ENCODE measurements around the gene SEMA3D.

SEMA3D gene

GRCh38 chr7:85222522-85222921, 35.7 kb upstream of the SEMA3D start:
- no peak overlapping the region for H3K27ac ChIP-seq
- no peak for TF ChIP-seq CTCF (conservative IDR thresholded peaks at IDR 0.05)

- TF ChIP-seq CTCF (conservative IDR thresholded peaks at IDR 0.05) = no peak
- no peak overlapping the region for H3K27ac ChIP-seq
Observed at GRCh38 chr7:85221796-85222195, 34.9 kb upstream of the SEMA3D start.

DNA sequence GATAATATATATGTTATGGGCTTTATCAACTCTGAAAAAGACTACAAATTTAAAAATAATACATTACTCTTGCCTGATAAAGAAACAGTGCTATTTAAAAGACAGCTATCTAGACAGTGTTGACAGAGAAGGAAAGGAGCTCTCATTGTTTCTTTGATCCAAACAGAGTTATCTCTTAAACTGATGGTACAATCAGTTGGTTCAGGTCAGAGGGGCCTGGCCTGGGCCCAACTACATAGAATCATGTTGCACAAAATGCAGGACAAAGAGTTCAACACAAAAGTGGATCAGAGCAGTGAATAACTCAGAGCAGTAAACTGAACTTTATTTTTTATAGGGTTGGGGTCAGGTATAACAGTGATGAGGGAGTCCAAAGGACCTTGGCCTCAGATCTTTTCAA, 33.8 kb upstream of the SEMA3D start:
- no peak overlapping the region for H3K27ac ChIP-seq
- no peak for TF ChIP-seq CTCF (conservative IDR thresholded peaks at IDR 0.05)

GRCh38 chr7:85220023-85220422, 33.2 kb upstream of the SEMA3D start:
- TF ChIP-seq CTCF (conservative IDR thresholded peaks at IDR 0.05) = no peak
- no peak overlapping the region for H3K27ac ChIP-seq

DNA sequence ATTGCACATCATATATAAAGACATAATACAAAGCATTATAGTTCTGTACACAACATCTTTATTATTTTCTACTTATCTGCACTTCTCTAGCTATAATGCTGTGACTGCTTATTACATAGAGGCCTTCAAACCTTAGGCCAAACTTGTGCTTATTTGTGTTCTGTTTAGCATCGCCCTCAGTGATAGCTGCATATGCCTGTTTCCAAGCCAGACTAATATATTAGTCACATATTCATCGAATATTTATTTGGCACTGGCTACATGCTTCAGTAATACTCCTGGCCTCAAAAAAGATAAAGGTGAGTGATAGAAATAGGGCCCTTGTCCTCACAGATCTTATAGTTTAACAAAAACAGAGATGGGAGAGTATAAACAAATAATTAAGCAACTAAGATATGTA, 30.2 kb upstream of the SEMA3D start:
- no peak overlapping the region for H3K27ac ChIP-seq
- TF ChIP-seq CTCF (conservative IDR thresholded peaks at IDR 0.05) = no peak

GRCh38 chr7:85215098-85215497, 28.2 kb upstream of the SEMA3D start:
- no peak overlapping the region for H3K27ac ChIP-seq
- no peak for TF ChIP-seq CTCF (conservative IDR thresholded peaks at IDR 0.05)

DNA sequence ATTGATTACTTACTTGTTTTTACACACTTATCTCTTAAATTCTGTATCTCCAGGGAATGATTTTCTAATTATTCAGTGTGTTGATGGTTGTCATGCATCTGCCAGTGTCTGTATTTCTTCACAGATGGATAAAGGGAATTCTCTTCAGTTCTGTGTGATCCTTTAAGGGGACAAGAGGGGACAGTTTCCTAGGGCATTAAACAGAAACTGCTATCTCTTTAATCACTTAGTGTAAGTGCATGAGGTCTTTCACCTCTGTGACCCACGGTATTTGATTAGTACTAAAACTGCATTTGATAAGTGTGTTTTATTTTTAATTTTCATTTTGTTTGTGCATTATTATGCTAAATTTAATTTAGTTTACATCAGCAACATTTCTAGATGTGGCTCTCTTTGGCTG, 26.6 kb upstream of the SEMA3D start:
- no peak overlapping the region for H3K27ac ChIP-seq
- no peak for TF ChIP-seq CTCF (conservative IDR thresholded peaks at IDR 0.05)

GRCh38 chr7:85205754-85206153, 18.9 kb upstream of the SEMA3D start:
- no peak overlapping the region for H3K27ac ChIP-seq
- TF ChIP-seq CTCF (conservative IDR thresholded peaks at IDR 0.05) = no peak

Measured in VCaP (cell line).